SK-N-MC (cell line): ENCODE measurements around the gene RBP5.

Experiments
- DNase-seq: peaks from one replicate; pipeline ENCODE4 v3.0.0-alpha.2; 2011; ENCODE audit warnings: low read depth, low spot score
- H3K27ac ChIP-seq: fragments of 200-600 bp; sonication (generic); 2 replicates; pipeline ENCODE4 v1.5.1; 2016; ENCODE audit warnings: mixed run types
- H3K36me3 ChIP-seq: fragments of 200-600 bp; sonication (generic); 2 replicates; pipeline ENCODE4 v1.6.1; 2017; ENCODE audit warnings: antibody characterized with exemption, low read length, mixed read lengths; ENCODE audit not compliant: insufficient read depth
- H3K4me3 ChIP-seq: fragments of 200-600 bp; sonication (generic); 2 replicates; pipeline ENCODE4 v1.5.1; 2016
- H3K9ac ChIP-seq: fragments of 200-600 bp; sonication (generic); 2 replicates; pipeline ENCODE4 v1.8.0; 2017; ENCODE audit warnings: mixed run types, mixed read lengths; ENCODE audit not compliant: insufficient read length
- H3K9me3 ChIP-seq: fragments of 200-600 bp; sonication (generic); 2 replicates; pipeline ENCODE4 v1.6.1; 2017; ENCODE audit warnings: low read depth, mild to moderate bottlenecking, antibody characterized with exemption, low read length, moderate library complexity, mixed read lengths
- EZH2 ChIP-seq: fragments of 200-600 bp; sonication (generic); IDR thresholded peaks from one replicate; pipeline ENCODE4 v1.6.1; 2017; ENCODE audit warnings: antibody characterized with exemption
- FOXP2 ChIP-seq: optimal IDR thresholded peaks from 2 replicates; pipeline ENCODE3; 2011; ENCODE audit warnings: mild to moderate bottlenecking, moderate library complexity; ENCODE audit not compliant: insufficient read depth; ENCODE audit errors: extremely low read length, control extremely low read depth
- POLR2AphosphoS5 ChIP-seq: IDR thresholded peaks from 2 replicates; pipeline ENCODE4 v1.6.1; 2012; ENCODE audit warnings: mild to moderate bottlenecking, low read depth, low read length, borderline replicate concordance

RBP5 gene

DNA sequence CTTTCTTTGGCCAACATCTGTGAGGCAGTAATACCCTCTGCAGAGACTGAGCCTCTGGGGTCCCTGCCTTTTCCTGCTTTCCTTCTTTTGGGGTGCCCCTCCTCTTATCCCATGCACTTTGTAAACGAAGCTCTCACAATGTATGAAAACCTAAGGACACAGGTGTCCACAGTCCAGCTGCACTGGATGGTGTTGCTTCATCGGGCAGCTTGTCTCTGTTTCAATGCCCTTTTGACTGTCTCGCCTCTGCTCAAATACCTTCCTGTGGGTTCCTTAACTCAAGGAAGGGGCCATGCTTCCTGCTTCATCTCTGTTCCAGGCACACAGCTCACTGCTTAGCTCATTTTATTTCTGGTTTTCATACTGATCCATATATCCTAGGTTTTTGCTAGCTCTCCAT, 26.1 kb downstream of the RBP5 start:
- peaks cover 6% of the 10 kb centered on the region; the same call in 1 of the 2 replicates for H3K9me3 ChIP-seq
- no peak for DNase-seq
- no peak overlapping the region for H3K9ac ChIP-seq
- no peak overlapping the region for H3K27ac ChIP-seq
- no peaks in the 10 kb centered on the region for H3K36me3 ChIP-seq
- H3K4me3 ChIP-seq, result no peak overlapping the region
- TF ChIP-seq FOXP2 (no peak), EZH2 (no peak), POLR2AphosphoS5 (no peak)

DNA sequence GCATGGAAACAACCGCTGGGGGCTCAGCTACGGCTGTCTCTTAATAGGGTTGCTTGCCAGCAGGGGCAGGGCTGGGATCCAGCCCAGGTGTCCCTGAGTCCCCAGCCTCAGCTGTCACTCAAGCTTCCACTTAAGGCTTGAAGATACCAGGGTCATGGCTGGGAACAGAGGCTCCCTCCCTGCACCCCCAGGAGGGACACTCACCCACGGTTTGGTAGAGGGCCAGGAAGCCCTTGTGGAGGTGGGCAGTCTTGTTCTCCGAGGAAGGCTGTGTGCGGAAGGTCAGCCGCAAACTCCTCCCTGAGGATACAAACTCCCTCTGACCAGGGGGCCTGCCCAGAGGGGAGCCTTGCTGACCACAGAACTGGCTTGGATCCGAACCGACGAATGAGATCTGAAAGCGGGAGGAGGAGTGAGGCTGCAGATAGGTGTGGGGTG, 27.0 kb downstream of the RBP5 start:
- no peaks in the 10 kb centered on the region for H3K36me3 ChIP-seq
- no peak overlapping the region for H3K9ac ChIP-seq
- H3K9me3 ChIP-seq, result peaks cover 6% of the 10 kb centered on the region; the same call in 1 of the 2 replicates
- H3K27ac ChIP-seq, result no peak overlapping the region
- DNase-seq, result no peak
- no peak for TF ChIP-seq FOXP2
- no peak overlapping the region for H3K4me3 ChIP-seq

DNA sequence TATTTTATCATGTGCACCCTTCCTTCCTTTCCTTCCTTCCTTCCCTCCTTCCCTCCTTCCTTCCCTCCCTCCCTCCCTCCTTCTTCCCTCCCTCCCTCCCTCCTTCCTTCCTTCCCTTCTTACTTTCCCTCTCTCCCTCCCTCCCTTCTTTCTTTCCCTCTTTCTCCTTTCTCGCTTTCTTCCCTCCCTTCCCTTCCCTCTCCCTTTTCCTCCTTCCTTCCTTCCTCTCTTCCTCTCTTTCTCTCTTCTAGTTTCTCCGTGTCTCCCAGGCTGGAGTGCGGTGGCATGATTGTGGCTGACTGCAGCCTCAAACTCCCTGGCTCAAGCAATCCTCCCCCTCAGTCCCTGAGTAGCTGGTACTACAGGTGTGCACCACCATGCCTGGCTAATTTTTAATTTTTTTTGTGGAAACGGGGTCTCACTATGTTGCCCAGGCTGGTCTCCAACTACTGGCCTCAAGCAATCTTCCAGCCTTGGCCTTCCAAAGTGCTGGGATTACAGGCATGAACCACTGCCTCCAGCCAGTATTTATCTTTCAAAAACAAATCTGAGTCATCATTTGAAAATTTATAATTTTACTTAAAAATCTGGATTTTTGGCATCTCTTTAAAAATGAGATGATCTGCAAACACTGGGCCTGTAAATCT, 27.5 kb downstream of the RBP5 start:
- no peaks in the 10 kb centered on the region for H3K36me3 ChIP-seq
- TF ChIP-seq EZH2 (no peak), FOXP2 (no peak), POLR2AphosphoS5 (no peak)
- no peak overlapping the region for H3K4me3 ChIP-seq
- no peak overlapping the region for H3K9ac ChIP-seq
- H3K27ac ChIP-seq, result no peak overlapping the region
- peaks cover 3% of the 10 kb centered on the region; the same call in 1 of the 2 replicates for H3K9me3 ChIP-seq
- no peak for DNase-seq

DNA sequence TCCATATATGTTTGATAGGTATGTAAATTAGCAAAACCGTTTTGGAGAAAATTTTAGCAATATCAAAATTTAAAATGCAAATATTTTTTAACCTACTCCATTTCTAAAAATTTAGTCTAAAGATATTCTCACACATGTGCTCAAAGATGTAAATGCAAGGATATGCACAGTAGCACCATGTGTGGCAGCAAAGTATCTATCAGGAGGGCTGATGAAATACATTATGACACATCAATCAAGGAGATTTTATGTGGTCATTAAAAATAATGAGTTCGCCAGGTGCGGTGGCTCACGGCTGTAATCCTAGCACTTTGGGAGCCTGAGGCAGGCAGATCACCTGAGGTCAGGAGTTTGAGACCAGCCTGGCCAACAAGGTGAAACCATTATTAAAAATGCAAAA, 28.4 kb downstream of the RBP5 start:
- Histone ChIP-seq H3K4me3 (no peak overlapping the region), H3K36me3 (no peaks in the 10 kb centered on the region), H3K27ac (no peak overlapping the region), H3K9me3 (no peaks in the 10 kb centered on the region), H3K9ac (no peak overlapping the region)
- TF ChIP-seq POLR2AphosphoS5, result no peak
- no peak for TF ChIP-seq FOXP2
- TF ChIP-seq EZH2, result no peak
- no peak for DNase-seq

DNA sequence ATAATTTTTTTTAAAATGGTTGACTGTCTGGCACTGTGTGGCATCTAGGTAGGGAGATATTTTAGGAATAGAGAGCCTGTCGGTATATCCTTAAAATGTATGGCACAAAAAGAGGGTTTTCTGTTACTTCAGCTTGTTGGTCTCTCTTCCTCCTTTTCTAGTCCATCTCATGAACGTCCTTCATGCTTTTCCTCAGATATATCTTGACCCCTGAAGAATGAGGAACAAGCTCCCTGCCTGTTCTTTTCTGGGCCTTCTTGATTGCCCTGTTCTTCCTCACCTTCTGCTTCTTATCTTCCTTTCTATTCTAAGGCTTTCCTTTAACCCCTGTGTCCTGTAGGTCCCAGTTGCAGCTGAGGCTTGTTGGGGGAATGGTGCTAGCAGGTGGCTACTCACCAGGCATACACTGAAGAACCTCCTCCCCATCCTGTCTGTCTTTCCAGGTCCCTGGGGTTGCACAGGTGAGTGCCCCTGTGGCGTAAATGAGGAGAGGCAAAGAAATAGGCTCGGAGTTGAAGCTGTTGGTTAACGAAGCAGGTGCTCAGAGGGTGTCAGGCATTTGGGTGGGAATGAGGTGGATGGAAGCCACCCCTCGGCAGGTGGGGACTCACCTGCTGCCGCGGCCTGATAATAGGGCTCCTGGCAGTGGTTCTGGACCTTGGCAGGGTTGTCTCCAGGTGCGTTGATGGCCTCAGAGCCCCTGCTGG, 29.2 kb downstream of the RBP5 start:
- Histone ChIP-seq H3K9ac (no peak overlapping the region), H3K27ac (no peak overlapping the region), H3K36me3 (no peaks in the 10 kb centered on the region), H3K4me3 (no peak overlapping the region), H3K9me3 (no peaks in the 10 kb centered on the region)
- no peak for DNase-seq
- TF ChIP-seq POLR2AphosphoS5 (no peak), FOXP2 (no peak), EZH2 (no peak)

DNA sequence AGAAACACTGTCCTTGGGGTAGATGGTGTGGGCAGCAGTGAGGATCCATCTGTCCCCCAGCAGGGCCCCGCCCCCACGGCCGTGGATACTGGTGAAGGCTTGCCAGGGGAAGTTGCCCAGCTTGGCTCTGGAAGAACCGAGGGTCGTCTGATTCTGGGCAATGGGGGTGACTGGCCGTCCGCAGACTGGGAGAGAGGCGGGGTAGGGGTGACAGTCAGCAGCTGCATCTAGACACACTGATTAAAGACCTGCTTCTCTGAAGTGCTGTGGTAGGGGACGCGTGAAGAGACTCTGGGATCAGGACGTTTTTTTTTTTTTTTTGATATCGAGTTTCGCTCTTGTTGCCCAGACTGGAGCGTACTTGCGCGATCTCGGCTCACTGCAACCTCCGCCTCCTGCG, 31.7 kb downstream of the RBP5 start:
- Histone ChIP-seq H3K27ac (no peak overlapping the region), H3K4me3 (no peak overlapping the region), H3K9ac (no peak overlapping the region), H3K36me3 (no peaks in the 10 kb centered on the region), H3K9me3 (no peaks in the 10 kb centered on the region)
- TF ChIP-seq EZH2 (no peak), POLR2AphosphoS5 (no peak), FOXP2 (no peak)
- DNase-seq, result no peak

DNA sequence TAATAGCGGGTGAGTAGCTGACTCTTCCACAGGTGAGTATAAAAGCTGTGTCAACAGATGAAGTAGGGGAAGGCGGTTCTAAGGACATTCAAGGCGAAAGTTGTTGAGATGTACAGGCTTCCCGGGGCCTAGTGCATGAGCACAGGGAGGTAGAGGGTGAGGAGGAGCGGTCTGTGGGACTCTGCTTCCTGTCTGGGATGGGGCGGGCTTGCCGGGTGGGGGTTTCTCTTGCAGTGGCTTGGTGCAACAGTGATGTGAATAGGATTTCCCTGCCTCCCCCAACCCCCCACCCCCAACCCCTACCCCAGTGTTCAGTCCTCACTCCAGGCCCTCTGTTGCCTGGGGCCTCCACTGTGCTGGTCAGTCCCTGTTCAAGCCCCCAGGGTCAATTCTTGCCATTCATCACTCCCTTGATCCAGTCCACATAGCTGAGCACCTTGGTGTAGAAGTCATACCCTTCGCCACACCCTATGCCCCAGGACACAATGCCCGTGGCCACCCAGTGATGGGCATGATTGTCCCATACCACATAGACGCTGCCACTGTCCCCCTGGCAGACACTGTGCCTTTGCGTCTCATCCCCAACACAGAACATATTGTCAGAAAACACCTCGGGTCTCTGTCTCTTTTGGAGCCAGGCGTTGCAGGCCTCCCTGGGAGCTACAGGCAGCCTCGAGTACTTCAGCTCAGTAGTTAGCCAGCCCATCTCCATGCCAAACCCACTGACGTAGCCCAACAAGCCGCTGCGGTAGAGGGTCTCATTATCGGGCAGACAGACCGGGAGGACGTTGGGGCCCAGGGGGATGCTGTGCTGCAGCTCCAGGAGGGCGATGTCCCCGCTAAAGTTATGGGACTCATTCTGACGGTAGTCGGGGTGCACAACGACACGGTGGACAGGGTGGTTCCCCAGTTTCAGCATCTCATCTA, 32.4 kb downstream of the RBP5 start:
- DNase-seq, result no peak
- no peak overlapping the region for H3K27ac ChIP-seq
- no peak for TF ChIP-seq EZH2
- no peak for TF ChIP-seq FOXP2
- no peak for TF ChIP-seq POLR2AphosphoS5
- H3K4me3 ChIP-seq, result no peak overlapping the region
- no peaks in the 10 kb centered on the region for H3K36me3 ChIP-seq
- no peak overlapping the region for H3K9ac ChIP-seq
- H3K9me3 ChIP-seq, result no peaks in the 10 kb centered on the region

DNA sequence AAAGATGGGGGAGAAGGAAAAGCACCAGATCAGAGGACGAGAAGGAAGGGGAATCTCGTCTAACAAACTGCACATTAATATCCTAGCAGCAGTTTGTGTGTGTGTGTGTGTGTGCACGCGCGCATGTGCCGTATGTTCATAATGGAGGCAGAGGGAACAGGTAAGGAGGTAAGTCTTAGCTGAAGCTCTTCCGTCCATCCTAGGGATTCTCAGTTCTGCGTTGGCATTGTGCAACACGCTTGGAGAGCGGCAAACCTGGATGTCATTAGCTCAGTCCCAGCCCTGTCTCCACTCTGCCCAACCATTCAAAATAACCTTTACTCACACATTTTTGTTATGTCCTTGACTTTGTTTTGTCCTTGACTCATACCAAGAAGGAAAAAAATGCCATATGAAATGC, 34.8 kb downstream of the RBP5 start:
- DNase-seq, result no peak
- H3K27ac ChIP-seq, result no peak overlapping the region
- no peaks in the 10 kb centered on the region for H3K36me3 ChIP-seq
- no peak overlapping the region for H3K4me3 ChIP-seq
- no peaks in the 10 kb centered on the region for H3K9me3 ChIP-seq
- TF ChIP-seq POLR2AphosphoS5 (no peak), FOXP2 (no peak), EZH2 (no peak)
- H3K9ac ChIP-seq, result no peak overlapping the region
